RKO (cell line): ENCODE results near the gene FAM110D.

Source experiments
- DNase-seq: peaks from one replicate; pipeline ENCODE4 v3.0.0-alpha.2; 2016; ENCODE audit warnings: low spot score

FAM110D gene

DNA sequence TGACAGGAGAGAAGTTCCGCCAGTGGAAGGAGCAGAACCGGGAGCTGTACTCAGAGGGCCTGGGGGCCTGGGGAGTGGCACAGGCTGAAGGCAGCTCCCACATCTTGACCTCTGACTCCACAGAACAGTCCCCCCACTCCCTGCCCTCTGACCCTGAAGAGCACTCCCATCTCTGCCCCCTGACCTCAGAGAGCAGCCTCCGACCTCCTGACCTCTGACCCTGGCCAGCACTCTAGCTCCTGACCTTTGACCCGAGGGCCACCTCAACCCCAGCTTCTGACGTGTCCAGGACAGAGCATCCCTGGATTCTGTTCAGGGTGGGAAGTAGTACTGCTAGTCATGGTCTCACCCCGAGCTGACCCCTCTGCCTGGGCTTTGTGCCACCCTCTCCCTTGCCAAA, 30.5 kb downstream of the FAM110D start:
- DNase-seq, result no peak

- no peak for DNase-seq
Measured at GRCh38 chr1:26189751-26190275, 30.9 kb downstream of the FAM110D start.

- no peak for DNase-seq
Measured at GRCh38 chr1:26190373-26190987, 31.6 kb downstream of the FAM110D start, which contains the start of gene CATSPER4. CATSPER4 (plus strand) TSS chr1:26190602; CDS start chr1:26190628, 26 bp downstream.

DNA sequence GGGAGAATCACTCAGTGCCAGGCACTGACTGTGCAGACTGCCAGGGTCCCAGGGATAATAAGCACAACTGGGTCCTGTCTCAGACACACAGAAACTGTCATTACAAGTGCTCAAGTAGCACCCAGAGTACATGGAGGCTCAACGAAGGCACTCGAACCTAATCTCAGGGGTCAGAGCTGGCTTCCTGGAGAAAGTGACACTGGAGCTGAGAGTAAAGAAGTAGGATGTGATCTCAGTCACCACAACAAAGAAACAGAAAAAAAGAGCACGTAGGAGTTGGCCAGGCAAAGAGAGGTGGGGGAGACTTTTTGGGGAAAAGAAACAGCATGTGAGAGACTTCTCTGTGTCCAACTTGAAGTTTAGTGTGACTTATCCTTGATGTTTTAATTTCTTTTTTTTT, 32.9 kb downstream of the FAM110D start:
- DNase-seq, result no peak

GRCh38 chr1:26195805-26196204, 36.9 kb downstream of the FAM110D start:
- DNase-seq, result no peak

DNA sequence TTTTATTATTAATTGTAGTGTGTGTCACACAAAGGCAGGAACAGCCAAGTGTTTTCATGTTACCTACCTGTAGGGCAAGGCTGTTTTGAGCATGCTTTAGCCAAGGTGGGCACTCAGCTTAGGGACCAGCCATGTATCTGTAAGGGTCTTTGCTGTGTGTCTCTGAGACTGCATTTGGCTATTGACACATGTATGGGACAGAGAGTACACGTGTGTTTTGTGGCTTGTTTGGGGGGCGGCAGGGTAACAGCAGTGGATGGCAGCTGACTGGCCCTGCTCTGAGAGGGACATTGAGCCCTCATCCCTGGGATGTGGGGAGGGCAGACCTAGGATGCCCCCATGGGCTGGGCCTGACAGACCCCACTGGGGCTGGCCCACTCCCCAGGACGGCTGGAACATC, 38.4 kb downstream of the FAM110D start:
- no peak for DNase-seq

- no peak for DNase-seq
Measured at GRCh38 chr1:26197813-26198212, 38.9 kb downstream of the FAM110D start.

GRCh38 chr1:26200413-26200812, 41.5 kb downstream of the FAM110D start:
- DNase-seq, result no peak

DNA sequence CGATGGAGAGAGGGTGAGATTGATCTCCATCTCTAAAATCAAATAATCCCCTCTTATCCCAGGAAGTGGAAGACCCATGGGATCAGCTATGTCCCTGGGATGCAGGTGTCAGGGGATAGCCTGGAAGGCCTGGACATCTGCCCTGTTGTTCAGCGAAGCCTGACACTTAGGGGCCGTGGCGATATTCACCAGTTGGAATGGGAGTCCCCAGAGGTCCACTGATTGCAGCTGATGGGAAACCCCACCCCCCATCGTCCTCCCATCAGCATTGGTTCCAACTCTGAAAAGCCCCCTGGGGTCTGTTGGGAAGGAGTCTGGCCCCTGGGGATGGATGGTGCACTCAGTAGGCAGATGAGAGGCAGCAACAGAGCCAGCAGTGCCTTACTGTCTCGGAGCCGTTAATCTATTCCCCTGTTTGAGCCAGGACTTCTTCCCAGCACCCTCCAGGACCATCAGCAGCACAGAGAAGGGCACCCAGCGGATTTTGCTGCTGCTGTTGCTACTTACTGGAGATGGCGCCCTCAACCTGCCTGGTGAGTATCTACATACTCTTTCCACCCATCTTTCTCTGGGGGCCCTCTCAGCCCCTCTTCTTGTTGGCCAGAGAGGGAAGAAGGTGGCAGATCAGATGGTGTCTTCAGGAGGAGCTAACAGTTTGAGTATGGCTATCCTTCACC, 44.9 kb downstream of the FAM110D start:
- DNase-seq, result no peak

DNA sequence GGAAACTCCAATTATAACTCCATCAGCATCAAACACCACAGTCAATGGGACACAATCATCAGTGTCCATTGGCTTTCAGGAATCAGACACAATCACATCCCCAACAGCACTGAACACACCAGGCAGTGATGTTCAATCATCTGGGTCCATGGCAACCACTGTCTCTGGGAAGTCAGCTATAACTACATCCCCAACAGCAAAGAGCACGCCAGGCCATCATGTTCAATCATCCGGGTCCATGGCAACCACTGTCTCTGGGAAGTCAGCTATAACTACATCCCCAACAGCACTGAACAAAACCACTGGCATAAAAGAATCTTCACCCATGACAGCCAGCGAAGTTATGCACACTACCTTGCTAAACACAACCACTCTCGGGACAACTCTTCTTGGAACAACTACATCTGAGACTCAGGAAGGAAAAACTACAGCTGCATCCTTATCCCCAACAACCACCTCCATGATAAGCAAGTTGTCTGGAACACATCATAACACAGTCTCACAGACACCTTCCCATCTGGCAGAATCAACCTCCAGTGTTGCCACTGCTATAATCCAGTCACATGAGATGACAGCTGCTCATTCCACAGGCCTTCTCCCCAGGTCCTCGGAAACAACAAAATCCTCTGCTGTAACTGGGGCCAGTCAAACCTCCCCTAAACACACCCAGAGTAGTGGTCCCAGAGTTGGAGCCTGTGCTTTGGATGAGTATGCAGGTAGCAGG, 51.4 kb downstream of the FAM110D start:
- DNase-seq, result no peak

- no peak for DNase-seq
Measured at GRCh38 chr1:26212726-26213125, 53.8 kb downstream of the FAM110D start.

GRCh38 chr1:26213335-26213905, 54.5 kb downstream of the FAM110D start:
- no peak for DNase-seq
